ENCODE measurements around the gene OFD1. TPM values are rescaled to one million over a fixed set of nuclear protein-coding genes. Genes with fewer than 3 reads are reported as not detected.

The OFD1 gene
- total RNA-seq, 4 donors from 2014 or later = 20.8 to 135 (median 49.4) TPM

GRCh38 chrX:13688958-13689740, 45.4 kb upstream of the OFD1 start, which contains the start of gene RAB9A:
Gene RAB9A (plus strand): TSS chrX:13689128. CDS start chrX:13708747, 19,619 bp downstream.
- H3K4me3 ChIP-seq = peak within 1 kb of the TSS; percentile 65 to 92 (median 79)
- peak; percentile 82 to 94 (median 90) for DNase-seq
- no peak for TF ChIP-seq CTCF (IDR thresholded peaks at IDR 0.05)
- TF ChIP-seq POLR2A (IDR thresholded peaks at IDR 0.05) = peak; percentile 77 to 80
- H3K36me3 ChIP-seq = no peaks in the 10 kb centered on the region
- no peaks in the 10 kb centered on the region for H3K27me3 ChIP-seq
- H3K9me3 ChIP-seq = no peaks in the 10 kb centered on the region
- H3K4me1 ChIP-seq = peaks cover 0 to 19% (median 4%) of the 10 kb centered on the region in 4 donors
- H3K27ac ChIP-seq = peak within 1 kb of the TSS; percentile 86 to 97 (median 91)

- DNase-seq = no peak
- TF ChIP-seq CTCF (IDR thresholded peaks at IDR 0.05) = no peak
- TF ChIP-seq POLR2A (IDR thresholded peaks at IDR 0.05) = no peak
Observed at GRCh38 chrX:13689741-13690211, 44.8 kb upstream of the OFD1 start.

GRCh38 chrX:13690836-13691235, 43.7 kb upstream of the OFD1 start:
- peaks cover 0 to 32% (median 6%) of the 10 kb centered on the region in 4 donors for H3K4me1 ChIP-seq
- no peak overlapping the region for H3K27ac ChIP-seq
- no peaks in the 10 kb centered on the region for H3K27me3 ChIP-seq
- TF ChIP-seq POLR2A (IDR thresholded peaks at IDR 0.05) (no peak), CTCF (IDR thresholded peaks at IDR 0.05) (peak in 1 of 6 experiments; percentile 11)
- H3K9me3 ChIP-seq = no peaks in the 10 kb centered on the region
- H3K4me3 ChIP-seq = peak overlapping the region in 1 of 4 donors; percentile 90
- no peaks in the 10 kb centered on the region for H3K36me3 ChIP-seq
- DNase-seq = no peak

More at GRCh38 chrX:13689741-13690211, 44.8 kb upstream of the OFD1 start:
- Histone ChIP-seq H3K27ac (peak overlapping the region; percentile 86 to 97 (median 91)), H3K4me3 (peak overlapping the region; percentile 65 to 92 (median 79)), H3K9me3 (no peaks in the 10 kb centered on the region), H3K27me3 (no peaks in the 10 kb centered on the region), H3K36me3 (no peaks in the 10 kb centered on the region), H3K4me1 (peaks cover 0 to 25% (median 6%) of the 10 kb centered on the region in 4 donors)

GRCh38 chrX:13691841-13692371, 42.6 kb upstream of the OFD1 start:
- TF ChIP-seq POLR2A (IDR thresholded peaks at IDR 0.05) (no peak), CTCF (IDR thresholded peaks at IDR 0.05) (no peak)
- peaks cover 0 to 32% (median 6%) of the 10 kb centered on the region in 4 donors for H3K4me1 ChIP-seq
- DNase-seq = no peak
- H3K9me3 ChIP-seq = no peaks in the 10 kb centered on the region
- peak overlapping the region in 1 of 4 donors; percentile 35 for H3K27ac ChIP-seq
- H3K36me3 ChIP-seq = no peaks in the 10 kb centered on the region
- H3K4me3 ChIP-seq = no peak overlapping the region
- H3K27me3 ChIP-seq = no peaks in the 10 kb centered on the region

- H3K27me3 ChIP-seq = no peaks in the 10 kb centered on the region
- H3K9me3 ChIP-seq = no peaks in the 10 kb centered on the region
- peaks cover 0 to 32% (median 6%) of the 10 kb centered on the region in 4 donors for H3K4me1 ChIP-seq
- no peak for DNase-seq
- H3K27ac ChIP-seq = peak overlapping the region in 1 of 4 donors; percentile 35
- H3K4me3 ChIP-seq = no peak overlapping the region
- TF ChIP-seq POLR2A (IDR thresholded peaks at IDR 0.05) (no peak), CTCF (IDR thresholded peaks at IDR 0.05) (no peak)
- no peaks in the 10 kb centered on the region for H3K36me3 ChIP-seq
Observed at GRCh38 chrX:13692771-13693231, 41.7 kb upstream of the OFD1 start.
